Left ventricle myocardium inferior (tissue), 1 donor: ENCODE data around the gene VSIG8. TPM values are rescaled to one million over a fixed set of nuclear protein-coding genes. Genes with fewer than 3 reads are reported as not detected.

Experiments used
- DNase-seq: peaks from one replicate; pipeline ENCODE4 v3.0.0-alpha.2; 2020
- H3K27ac ChIP-seq: fragments of 200-600 bp; replicated peaks from 2 replicates; pipeline ENCODE4 v1.8.0; 2021
- H3K27me3 ChIP-seq: fragments of 200-600 bp; 2 replicates; pipeline ENCODE4 v1.8.0; 2021; ENCODE audit warnings: low read depth
- H3K36me3 ChIP-seq: fragments of 200-600 bp; 2 replicates; pipeline ENCODE4 v1.8.0; 2021
- H3K4me1 ChIP-seq: fragments of 200-600 bp; 2 replicates; pipeline ENCODE4 v1.8.0; 2021
- H3K4me3 ChIP-seq: fragments of 200-600 bp; 2 replicates; pipeline ENCODE4 v1.8.0; 2021; ENCODE audit warnings: mild to moderate bottlenecking, moderate library complexity
- H3K9me3 ChIP-seq: fragments of 200-600 bp; replicated peaks from 2 replicates; pipeline ENCODE4 v1.8.0; 2021
- intact Hi-C: fragments of 100-400 bp; cut with micrococcal nuclease; formaldehyde crosslinking; loops from one replicate; pipeline ENCODE4 v1.11.0; 2022
- total RNA-seq: library from RNA; stranded (reverse); fragmentation: NEBNext Ultra II Directional; extraction: Animal tissue kit (Norgen Biotek cat#: 25700); gene quantifications from one replicate; pipeline ENCODE4 v1.2.1, GENCODE V29; 2021
- TF ChIP-seq, protein P1 (sequence below): fragments of 200-600 bp; IDR thresholded peaks from 2 replicates; pipeline ENCODE4 v1.8.0; 2021; ENCODE audit warnings: antibody characterized with exemption, mild to moderate bottlenecking, borderline replicate concordance
- donor health status: DM: no; HTN: yes; CAD: no; lungs with severe emphysema.

Gene VSIG8
- total RNA-seq, 1 donor from 2014 or later = not detected

DNA sequence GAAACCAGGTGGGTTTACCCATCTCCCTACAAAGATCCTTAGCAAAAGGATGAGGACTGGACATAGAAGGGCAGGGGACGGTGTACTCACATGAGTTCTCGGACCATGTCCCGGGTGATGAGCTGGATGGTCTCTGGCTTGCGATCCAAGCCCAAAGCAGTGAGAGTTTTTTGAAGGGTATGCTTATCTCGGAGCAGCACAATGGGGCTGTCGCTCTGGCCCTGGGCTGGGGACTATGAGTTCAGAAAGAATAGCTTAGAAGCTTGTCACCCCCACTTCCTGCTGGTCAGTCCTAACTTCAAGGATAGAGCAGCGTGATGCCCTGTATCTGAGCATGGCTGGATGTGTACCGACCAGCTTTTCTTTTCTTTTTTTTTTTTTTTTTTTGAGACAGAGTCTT is 27.9 kb upstream of the VSIG8 start:
- Histone ChIP-seq H3K9me3 (no peaks in the 10 kb centered on the region), H3K4me3 (peak overlapping the region; percentile 29), H3K36me3 (no peaks in the 10 kb centered on the region), H3K27me3 (no peaks in the 10 kb centered on the region), H3K27ac (peak overlapping the region; percentile 82), H3K4me1 (peaks cover 29% of the 10 kb centered on the region)
- intact Hi-C loops = loop anchor here (2.0 kb wide), 1 partner anchor 92 kb away; no protein-coding TSS in a partner anchor
- DNase-seq = no peak
- TF ChIP-seq, protein P1, sequence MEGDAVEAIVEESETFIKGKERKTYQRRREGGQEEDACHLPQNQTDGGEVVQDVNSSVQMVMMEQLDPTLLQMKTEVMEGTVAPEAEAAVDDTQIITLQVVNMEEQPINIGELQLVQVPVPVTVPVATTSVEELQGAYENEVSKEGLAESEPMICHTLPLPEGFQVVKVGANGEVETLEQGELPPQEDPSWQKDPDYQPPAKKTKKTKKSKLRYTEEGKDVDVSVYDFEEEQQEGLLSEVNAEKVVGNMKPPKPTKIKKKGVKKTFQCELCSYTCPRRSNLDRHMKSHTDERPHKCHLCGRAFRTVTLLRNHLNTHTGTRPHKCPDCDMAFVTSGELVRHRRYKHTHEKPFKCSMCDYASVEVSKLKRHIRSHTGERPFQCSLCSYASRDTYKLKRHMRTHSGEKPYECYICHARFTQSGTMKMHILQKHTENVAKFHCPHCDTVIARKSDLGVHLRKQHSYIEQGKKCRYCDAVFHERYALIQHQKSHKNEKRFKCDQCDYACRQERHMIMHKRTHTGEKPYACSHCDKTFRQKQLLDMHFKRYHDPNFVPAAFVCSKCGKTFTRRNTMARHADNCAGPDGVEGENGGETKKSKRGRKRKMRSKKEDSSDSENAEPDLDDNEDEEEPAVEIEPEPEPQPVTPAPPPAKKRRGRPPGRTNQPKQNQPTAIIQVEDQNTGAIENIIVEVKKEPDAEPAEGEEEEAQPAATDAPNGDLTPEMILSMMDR = no peak

DNA sequence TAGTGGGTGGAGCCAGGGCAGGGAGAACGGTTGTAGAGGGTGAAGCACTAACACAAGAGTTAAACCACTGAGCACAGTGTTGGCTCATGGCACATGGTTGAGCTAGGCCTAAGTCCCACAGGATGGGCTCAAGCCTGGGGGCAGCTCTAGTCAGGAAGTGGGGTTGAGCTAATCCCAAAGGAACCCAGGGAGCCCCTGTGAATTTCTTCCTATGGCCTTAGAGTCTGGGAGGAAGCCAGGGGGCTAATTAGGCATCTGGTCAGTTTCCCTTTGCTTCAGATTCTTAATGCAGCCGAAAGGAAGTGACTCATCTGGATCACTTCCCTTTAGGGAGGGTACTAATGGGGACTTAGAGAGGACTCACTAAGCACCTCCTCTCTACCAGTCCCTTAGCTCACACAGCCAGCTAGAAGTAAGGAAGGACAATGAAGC is 27.4 kb upstream of the VSIG8 start:
- Histone ChIP-seq H3K27ac (peak overlapping the region; percentile 82), H3K9me3 (no peaks in the 10 kb centered on the region), H3K4me3 (peak overlapping the region; percentile 29), H3K36me3 (no peaks in the 10 kb centered on the region), H3K4me1 (peaks cover 27% of the 10 kb centered on the region), H3K27me3 (no peaks in the 10 kb centered on the region)
- intact Hi-C loops = loop anchor here (2.0 kb wide), 1 partner anchor 91 kb away; no protein-coding TSS in a partner anchor
- TF ChIP-seq, protein P1 = peak; percentile 14
- DNase-seq = no peak

DNA sequence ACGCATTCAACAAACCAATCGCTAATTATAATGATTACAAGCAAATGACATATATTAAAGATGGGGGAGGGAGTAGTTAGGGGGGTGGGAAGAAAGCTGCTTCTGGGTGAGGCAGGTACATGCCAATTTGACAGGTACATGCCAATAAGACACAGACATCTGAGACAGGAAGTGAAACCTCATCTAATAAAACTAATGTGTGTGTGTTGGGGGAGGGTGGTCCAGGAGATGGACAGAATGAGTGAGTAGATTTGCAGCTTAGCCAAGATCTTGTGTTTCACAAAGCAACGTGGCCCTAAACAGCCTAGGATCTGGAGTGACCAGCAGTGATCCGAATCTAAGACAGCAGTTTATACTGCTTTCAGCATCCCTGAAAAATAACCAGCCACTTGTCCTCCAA is 26.7 kb upstream of the VSIG8 start:
- no peaks in the 10 kb centered on the region for H3K27me3 ChIP-seq
- H3K4me1 ChIP-seq = peaks cover 27% of the 10 kb centered on the region
- no peaks in the 10 kb centered on the region for H3K9me3 ChIP-seq
- intact Hi-C loops = no loop called here
- H3K36me3 ChIP-seq = no peaks in the 10 kb centered on the region
- H3K27ac ChIP-seq = peak overlapping the region; percentile 82
- TF ChIP-seq, protein P1 = no peak
- DNase-seq = no peak
- no peak overlapping the region for H3K4me3 ChIP-seq

GRCh38 chr1:159884296-159884695 is 21.8 kb upstream of the VSIG8 start:
- Histone ChIP-seq H3K4me3 (no peak overlapping the region), H3K36me3 (no peaks in the 10 kb centered on the region), H3K27ac (no peak overlapping the region), H3K9me3 (no peaks in the 10 kb centered on the region), H3K4me1 (peaks cover 7% of the 10 kb centered on the region), H3K27me3 (no peaks in the 10 kb centered on the region)
- intact Hi-C loops = no loop called here
- TF ChIP-seq, protein P1 = no peak
- DNase-seq = no peak

DNA sequence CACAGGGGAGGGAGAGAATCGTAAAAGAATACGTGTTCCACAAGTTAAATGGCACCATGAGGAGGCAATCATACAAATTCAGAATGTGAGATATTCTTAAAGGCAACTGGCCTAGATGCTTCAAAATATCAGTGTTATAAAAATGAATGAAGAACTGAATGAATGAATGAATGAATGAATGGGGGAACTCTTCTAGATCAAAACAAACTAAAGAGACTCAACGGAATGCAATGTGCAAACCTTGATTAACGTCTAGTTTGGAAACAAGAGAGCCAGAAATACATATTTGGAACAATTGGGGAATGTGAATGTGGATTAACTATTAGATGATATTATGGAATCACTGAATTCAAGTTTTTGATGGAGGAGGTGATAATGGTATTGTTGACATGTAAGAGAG is 20.7 kb upstream of the VSIG8 start:
- Histone ChIP-seq H3K9me3 (no peaks in the 10 kb centered on the region), H3K4me1 (peaks cover 5% of the 10 kb centered on the region), H3K27me3 (no peaks in the 10 kb centered on the region), H3K36me3 (no peaks in the 10 kb centered on the region), H3K27ac (no peak overlapping the region), H3K4me3 (no peak overlapping the region)
- no peak for DNase-seq
- intact Hi-C loops = no loop called here
- TF ChIP-seq, protein P1 = no peak

DNA sequence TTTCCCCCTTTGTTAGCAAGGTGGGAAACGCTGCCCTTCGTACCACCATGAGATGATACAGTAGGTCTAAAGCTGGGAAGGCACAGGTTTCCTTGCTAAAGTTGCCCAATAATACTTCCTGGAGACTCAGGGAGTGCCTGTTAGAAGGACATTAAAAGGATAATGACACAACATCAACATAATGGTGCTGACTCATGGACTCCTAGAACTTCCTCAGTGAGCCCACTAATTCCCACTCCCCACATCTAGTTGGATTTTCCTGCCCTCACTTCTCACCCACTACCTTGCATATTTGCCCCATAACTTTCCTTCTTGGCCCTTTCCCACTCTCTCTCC is 20.0 kb upstream of the VSIG8 start:
- H3K9me3 ChIP-seq = no peaks in the 10 kb centered on the region
- no peaks in the 10 kb centered on the region for H3K27me3 ChIP-seq
- intact Hi-C loops = no loop called here
- H3K4me1 ChIP-seq = peaks cover 5% of the 10 kb centered on the region
- no peak overlapping the region for H3K4me3 ChIP-seq
- no peak overlapping the region for H3K27ac ChIP-seq
- DNase-seq = no peak
- no peaks in the 10 kb centered on the region for H3K36me3 ChIP-seq
- TF ChIP-seq, protein P1 = no peak
